Ishikawa (cell line): ENCODE data around the gene DSC2.

Experiments
- CREB1 ChIP-seq: IDR thresholded peaks from 2 replicates; pipeline ENCODE4 v1.6.1; 2012; ENCODE audit warnings: low read depth
- EGR1 ChIP-seq: IDR thresholded peaks from 2 replicates; pipeline ENCODE4 v1.6.1; 2012
- EP300 ChIP-seq: IDR thresholded peaks from 2 replicates; pipeline ENCODE4 v1.6.1; 2012; ENCODE audit warnings: borderline replicate concordance
- NFIC ChIP-seq: IDR thresholded peaks from 2 replicates; pipeline ENCODE4 v1.6.1; 2012
- RAD21 ChIP-seq: IDR thresholded peaks from 2 replicates; pipeline ENCODE4 v1.6.1; 2012; ENCODE audit warnings: low read depth
- TAF1 ChIP-seq: IDR thresholded peaks from 2 replicates; pipeline ENCODE4 v1.6.1; 2012; ENCODE audit warnings: low read depth, mild to moderate bottlenecking
- YY1 ChIP-seq: IDR thresholded peaks from 2 replicates; pipeline ENCODE4 v1.6.1; 2012; ENCODE audit warnings: low read depth
- TF ChIP-seq, protein P1 (sequence below): IDR thresholded peaks from 2 replicates; pipeline ENCODE4 v1.6.1; 2012; ENCODE audit warnings: low read depth, mild to moderate bottlenecking
- TF ChIP-seq, protein P2 (sequence below): IDR thresholded peaks from 2 replicates; pipeline ENCODE4 v1.6.1; 2012

DNA sequence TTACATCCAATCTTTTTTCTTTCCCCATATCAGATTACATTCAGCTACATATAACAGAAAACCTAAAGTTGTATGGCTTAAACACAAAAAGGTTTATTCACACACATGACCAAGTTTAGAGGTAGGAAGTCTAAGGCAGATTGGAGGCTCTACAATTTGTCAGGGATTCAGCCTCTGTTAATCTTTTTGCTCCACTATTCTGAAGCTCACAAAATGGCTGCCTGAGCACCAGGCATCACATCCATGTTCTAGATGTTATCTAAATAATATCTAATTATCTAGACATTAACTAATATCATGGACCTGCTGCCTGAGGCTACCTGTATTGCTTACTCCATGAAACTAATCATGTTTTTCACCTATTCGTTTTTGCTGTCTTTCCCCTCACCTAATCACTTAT lies 23.7 kb upstream of the DSC2 start:
- TF ChIP-seq EP300: no peak
- no peak for TF ChIP-seq YY1
- no peak for TF ChIP-seq NFIC
- TF ChIP-seq, protein P1, sequence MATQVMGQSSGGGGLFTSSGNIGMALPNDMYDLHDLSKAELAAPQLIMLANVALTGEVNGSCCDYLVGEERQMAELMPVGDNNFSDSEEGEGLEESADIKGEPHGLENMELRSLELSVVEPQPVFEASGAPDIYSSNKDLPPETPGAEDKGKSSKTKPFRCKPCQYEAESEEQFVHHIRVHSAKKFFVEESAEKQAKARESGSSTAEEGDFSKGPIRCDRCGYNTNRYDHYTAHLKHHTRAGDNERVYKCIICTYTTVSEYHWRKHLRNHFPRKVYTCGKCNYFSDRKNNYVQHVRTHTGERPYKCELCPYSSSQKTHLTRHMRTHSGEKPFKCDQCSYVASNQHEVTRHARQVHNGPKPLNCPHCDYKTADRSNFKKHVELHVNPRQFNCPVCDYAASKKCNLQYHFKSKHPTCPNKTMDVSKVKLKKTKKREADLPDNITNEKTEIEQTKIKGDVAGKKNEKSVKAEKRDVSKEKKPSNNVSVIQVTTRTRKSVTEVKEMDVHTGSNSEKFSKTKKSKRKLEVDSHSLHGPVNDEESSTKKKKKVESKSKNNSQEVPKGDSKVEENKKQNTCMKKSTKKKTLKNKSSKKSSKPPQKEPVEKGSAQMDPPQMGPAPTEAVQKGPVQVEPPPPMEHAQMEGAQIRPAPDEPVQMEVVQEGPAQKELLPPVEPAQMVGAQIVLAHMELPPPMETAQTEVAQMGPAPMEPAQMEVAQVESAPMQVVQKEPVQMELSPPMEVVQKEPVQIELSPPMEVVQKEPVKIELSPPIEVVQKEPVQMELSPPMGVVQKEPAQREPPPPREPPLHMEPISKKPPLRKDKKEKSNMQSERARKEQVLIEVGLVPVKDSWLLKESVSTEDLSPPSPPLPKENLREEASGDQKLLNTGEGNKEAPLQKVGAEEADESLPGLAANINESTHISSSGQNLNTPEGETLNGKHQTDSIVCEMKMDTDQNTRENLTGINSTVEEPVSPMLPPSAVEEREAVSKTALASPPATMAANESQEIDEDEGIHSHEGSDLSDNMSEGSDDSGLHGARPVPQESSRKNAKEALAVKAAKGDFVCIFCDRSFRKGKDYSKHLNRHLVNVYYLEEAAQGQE: no peak
- TF ChIP-seq, protein P2, sequence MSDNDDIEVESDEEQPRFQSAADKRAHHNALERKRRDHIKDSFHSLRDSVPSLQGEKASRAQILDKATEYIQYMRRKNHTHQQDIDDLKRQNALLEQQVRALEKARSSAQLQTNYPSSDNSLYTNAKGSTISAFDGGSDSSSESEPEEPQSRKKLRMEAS: no peak
- no peak for TF ChIP-seq EGR1
- TF ChIP-seq RAD21: no peak
- no peak for TF ChIP-seq TAF1
- no peak for TF ChIP-seq CREB1
